Putamen (tissue), 1 donor: ENCODE measurements around the gene CFAP54.
"Not testable (repeated sequence)": the region's sequence is repeated elsewhere in the genome, so short reads cannot be mapped to it uniquely, and the experiment has no call there.

ENCODE experiments used
- DNase-seq: peaks from one replicate; pipeline ENCODE4 v3.0.0-alpha.2; 2016; ENCODE audit warnings: low spot score

The CFAP54 gene

DNA sequence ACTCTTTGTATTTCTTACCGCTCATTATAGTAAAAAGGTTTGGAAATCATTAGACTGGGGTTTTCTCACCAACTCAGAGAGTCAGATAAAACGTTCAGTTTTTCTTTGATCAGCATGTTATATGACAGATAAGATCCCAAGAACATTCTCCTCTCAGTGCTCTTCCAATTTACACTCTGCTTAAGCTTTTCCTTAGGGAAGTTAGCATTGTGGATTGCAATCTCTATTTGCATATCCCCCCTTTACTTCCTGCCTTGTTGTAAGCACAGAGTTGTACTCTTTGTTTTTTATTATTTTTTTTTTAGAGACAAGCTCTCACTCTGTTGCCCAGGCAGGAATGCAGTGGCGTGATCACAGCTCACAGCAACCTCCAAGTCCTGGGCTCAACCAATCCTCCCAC, 11.4 kb upstream of the CFAP54 start:
- no peak for DNase-seq

DNA sequence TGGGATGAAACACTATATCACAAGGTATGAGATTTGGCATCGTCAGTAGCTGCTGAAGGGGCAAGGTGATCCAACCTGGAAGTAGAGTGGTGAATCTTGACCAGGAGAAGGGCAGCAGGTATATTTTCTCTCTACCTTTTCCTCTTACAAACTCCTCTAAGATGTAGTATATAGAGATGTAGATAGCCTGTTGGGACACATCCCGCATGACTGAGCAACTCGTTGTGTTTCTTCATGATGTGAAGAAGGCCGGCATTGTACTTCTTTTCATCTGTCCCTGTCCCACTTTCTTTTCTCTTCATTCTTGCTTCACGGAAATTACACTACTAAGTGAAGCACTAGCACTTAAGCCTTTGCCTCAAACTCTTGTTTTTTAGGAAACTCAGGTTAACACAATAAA, 7.3 kb upstream of the CFAP54 start:
- no peak for DNase-seq

DNA sequence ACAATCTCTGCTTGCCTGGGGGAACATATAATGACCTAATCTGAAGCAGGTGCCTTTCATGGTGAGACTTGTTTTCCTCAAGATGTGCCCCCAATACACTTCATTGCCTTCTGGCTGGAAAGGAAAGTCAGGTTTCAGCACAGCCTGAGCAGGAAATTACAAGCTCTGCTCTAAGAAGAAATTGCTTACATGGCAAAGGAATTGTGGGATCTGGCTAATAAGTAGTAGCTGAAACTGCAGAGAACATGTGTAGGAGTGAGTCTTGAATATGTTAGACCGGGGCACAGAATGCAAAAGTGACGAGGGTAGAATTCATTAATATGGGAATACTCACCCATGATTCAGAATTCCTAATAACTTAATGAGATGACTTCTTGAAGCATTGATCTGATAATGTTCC, 6.3 kb upstream of the CFAP54 start:
- peak; percentile 73 for DNase-seq

DNA sequence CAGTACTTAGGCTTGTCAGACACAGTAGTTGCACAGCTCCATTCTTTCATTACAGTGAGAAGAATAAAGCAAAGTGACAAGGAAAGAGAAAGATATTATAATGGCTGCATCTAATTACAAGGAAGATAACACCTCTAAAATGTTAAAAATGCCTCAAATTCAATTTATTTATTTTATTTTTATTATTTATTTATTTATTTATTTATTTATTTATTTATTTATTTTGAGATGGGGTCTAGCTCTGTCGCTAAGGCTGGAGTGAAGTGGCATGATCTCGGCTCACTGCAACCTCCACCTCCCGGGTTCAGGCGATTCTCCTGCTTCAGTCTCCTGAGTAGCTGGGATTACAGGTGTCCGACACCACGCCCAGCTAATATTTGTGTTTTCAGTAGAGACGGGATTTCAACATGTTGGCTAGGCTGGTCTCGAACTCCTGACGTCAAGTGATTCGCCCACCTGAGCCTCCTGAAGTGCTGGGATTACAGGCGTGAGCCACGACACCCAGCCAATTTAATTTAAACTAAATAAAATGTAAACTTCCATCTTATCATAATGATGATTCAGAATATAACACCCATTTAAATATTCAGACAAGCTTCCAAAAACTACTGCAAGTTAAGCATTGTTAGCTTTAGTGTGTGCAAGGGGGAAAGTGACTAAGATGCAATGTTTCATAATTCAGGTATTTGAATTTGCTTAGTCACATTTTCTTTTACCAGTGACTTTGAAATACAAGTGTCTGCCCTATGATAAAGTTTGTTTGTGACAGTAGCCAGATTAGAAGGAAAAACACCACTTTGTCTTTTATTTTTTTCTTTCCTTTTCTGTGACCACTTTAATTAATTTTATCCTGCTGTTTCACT, 2.4 kb upstream of the CFAP54 start:
- no peak for DNase-seq

DNA sequence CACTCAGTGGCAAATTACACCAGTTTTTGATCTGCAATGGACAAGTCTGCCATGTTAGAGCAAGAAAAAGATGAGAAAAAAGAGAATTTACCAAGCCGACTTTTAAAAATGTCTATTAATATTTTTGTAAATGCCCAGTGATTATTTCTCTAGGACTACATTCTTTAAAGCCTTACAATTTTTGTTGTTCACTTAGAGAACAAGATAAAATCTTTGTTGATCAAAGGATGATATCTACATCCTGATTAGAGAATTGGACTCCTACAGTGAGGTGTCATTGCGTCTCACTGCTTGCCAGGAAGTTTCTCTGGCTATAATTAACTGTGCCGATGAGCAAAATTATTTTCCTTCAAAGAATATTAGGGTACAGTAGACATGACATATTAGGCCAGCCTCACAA, 1.7 kb upstream of the CFAP54 start:
- DNase-seq: no peak

DNA sequence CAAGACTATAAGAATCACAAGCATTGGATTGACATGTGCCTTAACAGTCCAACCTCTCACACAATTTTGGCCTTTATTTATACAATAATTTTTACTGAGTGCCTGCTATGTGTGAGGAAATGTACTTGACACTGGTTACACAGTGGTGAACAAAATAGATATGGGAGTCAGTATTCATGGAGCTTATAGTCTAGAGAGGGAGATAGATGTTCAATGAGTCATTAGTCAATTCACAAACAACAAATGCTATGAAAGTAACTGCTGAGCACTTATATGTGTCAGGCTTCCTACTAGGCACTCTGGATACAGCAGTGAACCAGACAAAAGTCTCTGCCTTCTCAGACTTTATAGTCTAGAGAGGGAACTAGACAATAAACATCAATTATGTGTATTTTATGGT, 3.7 kb downstream of the CFAP54 start:
- no peak for DNase-seq

DNA sequence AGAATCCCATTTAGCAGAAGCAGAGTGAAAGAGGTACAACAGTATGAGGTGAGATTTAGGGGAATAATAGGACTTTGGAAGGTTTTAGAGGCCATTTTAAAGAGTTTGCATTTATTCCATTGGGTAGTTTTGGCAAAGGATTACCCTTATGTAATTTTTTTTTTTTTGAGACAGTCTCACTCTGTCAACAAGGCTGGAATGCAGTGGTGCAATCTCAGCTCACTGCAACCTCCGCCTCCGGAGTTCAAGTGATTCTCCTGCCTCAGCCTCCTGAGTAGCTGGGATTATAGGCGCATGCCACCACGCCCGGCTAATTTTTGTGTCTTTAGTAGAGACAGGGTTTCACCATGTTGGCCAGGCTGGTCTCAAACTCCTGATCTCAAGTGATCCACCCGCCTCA, 4.8 kb downstream of the CFAP54 start:
- not testable (repeated sequence) for DNase-seq

DNA sequence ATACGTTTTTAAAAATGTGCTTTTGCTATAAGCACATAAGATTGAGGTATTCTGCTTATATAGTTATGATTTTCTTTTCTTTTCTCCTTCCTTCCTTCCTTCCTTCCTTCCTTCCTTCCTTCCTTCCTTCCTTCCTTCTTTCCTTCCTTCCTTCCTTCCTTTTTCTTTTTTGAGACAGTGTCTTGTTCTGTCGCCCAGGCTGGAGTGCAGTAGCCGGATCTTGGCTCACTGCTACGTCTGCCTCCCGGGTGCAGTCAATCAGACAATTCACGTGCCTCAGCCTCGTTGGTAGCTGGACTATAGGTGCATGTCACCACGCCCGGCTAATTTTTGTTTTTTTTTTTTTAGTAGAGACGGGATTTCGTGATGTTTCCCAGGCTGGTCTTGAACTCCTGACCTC, 5.8 kb downstream of the CFAP54 start:
- no peak for DNase-seq

DNA sequence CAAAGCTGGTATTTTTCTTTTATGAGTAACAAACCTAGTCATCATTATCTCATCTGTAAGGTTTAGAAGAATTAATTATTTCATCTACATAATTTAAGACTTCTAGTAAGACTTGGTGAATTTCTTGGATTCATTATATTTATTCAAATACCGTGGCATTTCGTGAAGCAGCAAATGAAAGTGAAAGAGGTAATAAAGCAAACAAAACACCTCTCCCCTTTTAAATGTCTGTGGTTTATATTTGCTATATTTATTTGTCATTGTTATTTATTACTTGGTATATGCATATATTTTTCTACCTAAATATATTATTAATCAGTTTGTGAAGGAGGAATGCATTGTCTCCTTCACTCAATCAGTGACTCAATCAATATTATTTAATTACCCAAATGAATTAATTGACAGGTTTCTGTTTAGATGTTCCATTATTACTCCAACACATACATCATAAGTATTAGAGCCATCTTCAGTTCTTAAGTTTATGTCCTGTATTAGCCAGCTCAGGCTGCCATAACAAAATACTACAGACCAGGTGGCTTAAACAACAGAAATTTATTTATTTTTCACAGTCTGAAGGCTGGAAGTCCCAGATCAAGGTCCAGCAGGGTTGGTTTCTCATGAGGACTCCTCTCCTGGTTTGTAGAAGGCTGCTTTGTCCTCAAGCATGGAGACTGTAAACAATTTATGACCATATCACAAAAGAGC, 6.6 kb downstream of the CFAP54 start:
- no peak for DNase-seq

DNA sequence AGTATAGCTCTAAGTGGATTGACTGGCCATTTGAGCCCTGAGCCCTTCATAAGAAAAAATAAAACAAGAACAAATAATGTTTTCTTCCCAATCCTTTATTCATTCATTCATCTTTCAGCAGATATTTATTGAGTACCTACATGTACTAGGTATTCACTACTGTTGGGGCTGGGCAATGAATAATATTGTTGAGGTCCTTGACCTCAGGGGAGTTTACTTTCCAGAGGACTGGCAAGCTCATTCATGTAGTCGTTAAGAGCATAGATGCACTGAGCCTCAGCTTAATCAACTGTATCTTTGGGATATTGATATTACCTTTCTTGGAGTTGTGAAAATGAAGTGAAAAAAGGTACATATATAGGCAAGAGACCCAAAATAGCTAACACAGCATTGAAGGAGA, 7.6 kb downstream of the CFAP54 start:
- DNase-seq: no peak

DNA sequence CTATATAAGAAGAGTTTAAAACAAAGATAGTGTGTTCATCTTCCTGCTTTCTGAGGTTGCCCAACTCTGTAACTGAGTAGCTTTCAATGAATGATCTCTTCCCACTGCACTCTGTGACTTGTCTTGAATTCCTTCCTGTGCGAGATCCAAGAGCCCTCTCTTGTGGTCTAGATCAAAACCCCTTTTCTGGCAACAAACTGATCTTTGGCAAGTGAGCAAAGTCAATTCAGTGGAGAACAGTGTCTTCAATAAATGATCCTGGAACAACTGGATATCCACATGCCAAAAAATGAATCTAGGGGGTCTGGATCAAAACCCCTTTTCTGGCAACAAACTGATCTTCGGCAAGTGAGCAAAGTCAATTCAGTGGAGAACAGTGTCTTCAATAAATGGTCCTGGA, 8.5 kb downstream of the CFAP54 start:
- no peak for DNase-seq

DNA sequence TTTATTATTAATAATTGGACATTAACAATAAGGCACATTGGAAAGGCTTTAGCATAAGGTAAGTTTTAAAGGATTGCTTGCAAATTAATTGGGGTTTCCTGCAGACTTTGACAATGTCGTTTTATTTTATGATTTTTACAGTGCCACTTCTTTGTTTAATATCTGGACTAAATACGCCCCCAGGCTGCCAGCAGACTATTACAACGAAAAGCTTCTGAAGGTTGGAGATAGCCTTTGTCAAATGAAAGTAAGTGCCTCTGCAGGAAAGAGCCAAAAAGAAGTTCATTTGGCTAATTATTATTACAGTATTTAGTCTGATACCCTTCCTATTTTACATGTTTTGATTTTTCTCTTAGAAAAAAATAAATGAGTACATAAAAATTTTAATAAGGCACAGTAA, 11.3 kb downstream of the CFAP54 start:
- DNase-seq: no peak

DNA sequence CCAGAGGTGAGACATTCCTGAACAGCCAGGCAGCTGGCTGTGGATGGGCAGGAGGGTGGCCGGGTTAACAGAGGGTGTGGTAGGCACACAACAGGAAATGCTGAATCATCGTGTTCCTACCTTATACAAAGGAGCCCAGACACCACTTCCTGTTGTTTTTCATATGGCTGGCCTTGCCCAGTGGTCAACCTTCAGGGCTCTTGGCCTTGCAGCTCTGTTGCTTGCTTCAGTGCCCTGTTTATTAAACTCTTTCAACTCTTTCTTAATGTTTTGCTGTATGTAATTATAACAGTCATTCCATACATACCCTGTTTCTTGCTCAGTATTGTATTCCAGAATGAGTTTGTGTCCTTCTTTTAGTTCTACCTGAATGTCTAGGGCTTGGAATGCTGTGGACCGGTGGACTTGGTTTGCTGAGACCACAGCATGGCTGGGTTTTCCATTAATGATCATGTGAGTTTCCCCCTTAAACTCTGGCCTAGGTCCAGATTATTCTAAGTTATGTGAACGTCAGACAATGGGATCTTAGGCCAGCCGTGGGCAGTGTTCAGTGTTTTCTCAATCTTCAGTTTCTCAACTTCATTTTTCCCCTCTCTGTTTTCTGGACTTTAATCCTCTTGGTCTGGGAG, 11.9 kb downstream of the CFAP54 start:
- no peak for DNase-seq

DNA sequence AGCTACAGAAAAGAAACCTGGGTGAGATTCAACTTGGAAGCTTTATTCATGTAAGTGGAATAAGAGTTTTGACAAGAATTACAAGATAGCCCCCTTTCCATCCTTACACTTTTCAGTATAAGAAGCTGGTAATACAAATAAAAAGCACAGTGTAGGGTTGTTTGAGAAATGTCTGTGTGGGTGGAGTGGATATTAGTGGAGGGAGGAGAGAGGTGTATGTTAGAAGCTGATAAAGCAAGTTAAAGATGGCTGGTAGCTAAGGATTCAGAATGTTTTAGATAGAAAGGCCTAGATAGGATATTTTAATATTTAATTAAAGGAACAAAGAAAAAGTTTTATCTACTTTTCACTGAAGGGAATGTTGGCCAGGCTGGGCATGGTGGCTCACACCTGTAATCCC, 12.5 kb downstream of the CFAP54 start:
- no peak for DNase-seq

DNA sequence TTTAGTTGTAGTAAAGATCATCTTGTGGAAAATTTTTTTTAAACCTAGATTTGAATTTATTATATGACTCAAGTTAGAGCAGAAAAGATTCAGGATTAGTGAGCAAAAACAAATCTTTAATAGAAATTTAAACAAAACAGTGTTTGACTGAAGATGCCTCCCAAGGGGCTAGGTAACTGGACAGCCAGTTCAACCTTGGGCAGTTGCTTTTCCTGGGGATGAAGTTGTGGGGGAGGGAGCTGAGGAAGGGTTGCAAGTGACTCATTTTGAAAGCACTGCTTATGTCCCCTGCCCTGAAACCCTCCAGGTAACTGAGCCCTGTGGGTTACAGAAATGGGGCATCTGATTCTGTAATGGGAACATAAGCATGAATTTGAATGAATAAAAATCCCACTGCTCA, 13.1 kb downstream of the CFAP54 start:
- DNase-seq: no peak

DNA sequence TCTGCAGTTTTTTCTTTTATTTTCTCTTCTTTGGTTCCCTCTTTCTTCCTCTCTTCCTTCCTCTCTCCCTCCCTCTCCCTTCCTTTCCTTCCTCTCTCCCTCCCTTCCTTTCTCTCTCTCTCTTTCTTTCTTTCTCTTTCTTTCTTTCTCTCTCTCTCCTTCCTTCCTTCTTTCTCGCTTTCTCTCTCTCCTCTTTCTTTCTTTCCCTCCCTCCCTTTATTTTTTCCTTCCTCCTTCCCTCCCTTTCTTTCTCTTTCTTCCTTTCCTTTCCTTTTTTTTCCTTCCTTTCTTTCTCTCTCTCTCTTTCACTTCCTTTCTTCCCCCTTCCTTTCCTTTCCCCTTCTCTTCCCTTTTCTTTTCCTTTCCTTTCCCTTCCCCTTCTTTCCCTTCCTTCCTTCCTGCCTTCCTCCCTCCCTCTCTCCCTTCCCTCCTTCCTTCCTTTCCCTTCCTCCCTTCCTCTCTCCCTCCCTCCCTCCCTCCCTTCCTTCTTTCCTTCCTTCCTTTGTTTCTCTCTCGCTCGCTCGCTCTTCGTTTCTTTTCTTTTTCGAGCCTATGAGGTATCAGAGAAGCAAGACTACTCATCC, 13.7 kb downstream of the CFAP54 start:
- no peak for DNase-seq

DNA sequence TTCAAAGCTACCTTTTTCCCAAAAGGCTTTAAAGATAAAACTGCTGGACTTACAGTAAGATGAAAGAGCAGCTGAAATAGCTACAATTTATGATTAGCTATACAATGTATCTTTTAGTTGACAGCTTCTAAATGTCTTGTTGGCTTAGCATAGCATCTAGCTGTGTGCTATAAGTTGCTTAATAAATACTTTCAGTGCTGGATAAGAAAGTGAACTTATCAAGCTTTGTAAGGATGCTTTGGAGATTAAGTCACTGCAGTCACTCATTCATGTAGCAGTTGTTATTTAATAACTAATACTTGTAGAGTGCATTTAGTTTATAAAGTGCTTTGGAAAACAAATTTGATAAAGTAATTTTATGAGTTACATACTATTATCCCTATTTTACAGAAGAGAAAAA, 14.6 kb downstream of the CFAP54 start:
- DNase-seq: no peak

DNA sequence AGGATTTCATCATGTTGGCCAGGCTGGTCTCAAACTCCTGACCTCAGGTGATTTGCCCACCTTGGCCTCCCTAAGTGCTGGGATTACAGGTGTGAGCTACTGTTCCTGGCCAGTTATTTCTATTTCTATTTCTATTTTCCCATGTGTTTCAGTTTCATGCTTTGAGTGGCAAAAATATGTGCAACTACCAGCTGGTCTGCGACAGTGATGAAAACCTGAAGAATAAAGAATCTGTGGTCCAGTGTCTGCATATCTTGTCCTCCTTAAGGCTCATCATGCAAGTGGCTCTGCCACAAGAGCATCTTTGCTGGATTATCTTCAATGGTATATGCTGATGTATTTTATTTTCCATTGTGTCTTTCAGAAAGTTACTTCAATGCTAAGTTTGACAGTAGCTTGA, 17.4 kb downstream of the CFAP54 start:
- no peak for DNase-seq

DNA sequence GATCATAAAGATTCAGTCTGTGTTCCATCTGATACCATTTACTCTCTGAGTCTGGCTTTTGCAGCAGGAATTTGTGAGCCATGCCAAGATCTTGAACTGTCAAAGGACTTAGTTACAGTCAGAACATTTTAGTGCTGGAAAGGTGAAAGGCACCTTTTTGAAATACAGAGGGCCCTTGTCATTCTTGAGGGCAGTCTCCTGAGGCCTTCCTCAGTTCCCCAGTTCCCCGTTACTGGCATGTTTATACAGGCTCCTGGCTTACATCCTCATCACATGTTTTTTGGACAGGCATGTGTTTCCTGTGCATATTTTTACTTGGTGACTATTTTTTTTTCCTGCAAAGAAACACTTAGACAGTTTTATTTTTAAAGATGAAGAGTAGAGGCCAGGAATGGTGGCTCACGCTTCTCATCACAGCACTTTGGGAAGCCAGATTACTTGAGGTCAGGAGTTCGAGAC, 21.0 kb downstream of the CFAP54 start:
- DNase-seq: no peak

DNA sequence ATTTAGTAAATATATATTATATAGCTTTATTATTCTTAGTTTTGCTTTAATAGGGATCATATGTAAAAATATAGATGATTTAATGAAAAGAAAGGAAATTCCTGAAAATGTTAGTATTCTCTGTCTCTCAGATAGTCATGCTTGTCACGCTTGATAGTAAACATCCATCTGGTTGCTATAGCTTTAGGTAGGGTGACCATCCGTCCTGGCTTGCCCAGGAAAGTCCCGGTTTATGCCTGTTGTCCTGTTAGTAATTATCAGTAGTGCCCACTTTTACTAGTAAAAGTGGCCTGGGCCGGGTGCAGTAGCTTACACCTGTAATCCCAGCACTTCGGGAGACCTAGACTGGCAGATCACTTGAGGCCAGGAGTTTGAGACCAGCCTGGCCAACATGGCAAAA, 23.8 kb downstream of the CFAP54 start:
- DNase-seq: no peak

DNA sequence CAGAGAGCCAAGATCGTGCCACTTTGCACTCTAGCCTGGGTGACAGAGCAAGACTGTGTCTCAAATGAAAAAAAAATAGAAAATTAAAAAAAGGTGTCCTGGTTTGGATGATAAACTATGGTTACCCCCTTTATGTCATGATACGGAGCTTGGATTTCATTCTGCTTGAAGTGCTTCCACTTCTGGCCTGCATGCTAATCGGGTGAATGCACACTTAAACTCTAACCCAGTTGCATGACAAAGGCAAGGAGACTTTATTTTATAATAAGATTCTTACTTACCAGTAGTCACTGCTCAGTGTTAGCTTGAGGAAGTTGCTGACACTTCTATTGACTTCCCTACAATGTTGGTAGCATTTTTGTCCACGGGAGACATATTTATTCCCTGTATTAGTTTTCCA, 24.3 kb downstream of the CFAP54 start:
- DNase-seq: no peak

DNA sequence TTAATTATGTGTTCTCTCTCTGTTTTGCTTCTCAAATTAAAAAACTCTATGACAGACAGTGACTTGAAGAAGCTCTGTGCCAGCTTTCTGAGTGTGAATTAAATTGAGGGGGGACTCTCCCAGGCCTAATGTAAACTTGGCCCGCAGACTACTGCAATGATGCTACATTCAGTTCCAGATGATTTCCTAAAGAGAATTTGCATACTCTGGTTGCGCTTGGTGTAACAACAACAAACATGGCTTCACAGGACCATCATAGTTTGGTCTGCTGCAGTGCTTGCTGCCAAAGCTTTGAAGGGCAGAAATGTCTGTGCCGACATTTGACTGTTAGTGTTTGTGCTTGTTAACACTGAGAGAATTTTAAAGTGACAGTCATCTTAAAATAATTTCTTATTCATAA, 25.0 kb downstream of the CFAP54 start:
- DNase-seq: no peak
